A549 treated with CORT108297 at 1 μM for 4 hours (cell line): ENCODE measurements around the gene CLMN. TPM values are rescaled to one million over a fixed set of nuclear protein-coding genes. Genes with fewer than 3 reads are reported as not detected.

Source experiments
- total RNA-seq: library from RNA; stranded (reverse); fragments of 200-300 nt; extraction: Qiagen RNA extraction; gene quantifications from 5 replicates; pipeline ENCODE4 v1.2.3, GENCODE V29; 2022

Gene CLMN, protein sequence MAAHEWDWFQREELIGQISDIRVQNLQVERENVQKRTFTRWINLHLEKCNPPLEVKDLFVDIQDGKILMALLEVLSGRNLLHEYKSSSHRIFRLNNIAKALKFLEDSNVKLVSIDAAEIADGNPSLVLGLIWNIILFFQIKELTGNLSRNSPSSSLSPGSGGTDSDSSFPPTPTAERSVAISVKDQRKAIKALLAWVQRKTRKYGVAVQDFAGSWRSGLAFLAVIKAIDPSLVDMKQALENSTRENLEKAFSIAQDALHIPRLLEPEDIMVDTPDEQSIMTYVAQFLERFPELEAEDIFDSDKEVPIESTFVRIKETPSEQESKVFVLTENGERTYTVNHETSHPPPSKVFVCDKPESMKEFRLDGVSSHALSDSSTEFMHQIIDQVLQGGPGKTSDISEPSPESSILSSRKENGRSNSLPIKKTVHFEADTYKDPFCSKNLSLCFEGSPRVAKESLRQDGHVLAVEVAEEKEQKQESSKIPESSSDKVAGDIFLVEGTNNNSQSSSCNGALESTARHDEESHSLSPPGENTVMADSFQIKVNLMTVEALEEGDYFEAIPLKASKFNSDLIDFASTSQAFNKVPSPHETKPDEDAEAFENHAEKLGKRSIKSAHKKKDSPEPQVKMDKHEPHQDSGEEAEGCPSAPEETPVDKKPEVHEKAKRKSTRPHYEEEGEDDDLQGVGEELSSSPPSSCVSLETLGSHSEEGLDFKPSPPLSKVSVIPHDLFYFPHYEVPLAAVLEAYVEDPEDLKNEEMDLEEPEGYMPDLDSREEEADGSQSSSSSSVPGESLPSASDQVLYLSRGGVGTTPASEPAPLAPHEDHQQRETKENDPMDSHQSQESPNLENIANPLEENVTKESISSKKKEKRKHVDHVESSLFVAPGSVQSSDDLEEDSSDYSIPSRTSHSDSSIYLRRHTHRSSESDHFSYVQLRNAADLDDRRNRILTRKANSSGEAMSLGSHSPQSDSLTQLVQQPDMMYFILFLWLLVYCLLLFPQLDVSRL
- 3.2 to 5.6 TPM (median 5.1 TPM) in 5 replicates for total RNA-seq

DNA sequence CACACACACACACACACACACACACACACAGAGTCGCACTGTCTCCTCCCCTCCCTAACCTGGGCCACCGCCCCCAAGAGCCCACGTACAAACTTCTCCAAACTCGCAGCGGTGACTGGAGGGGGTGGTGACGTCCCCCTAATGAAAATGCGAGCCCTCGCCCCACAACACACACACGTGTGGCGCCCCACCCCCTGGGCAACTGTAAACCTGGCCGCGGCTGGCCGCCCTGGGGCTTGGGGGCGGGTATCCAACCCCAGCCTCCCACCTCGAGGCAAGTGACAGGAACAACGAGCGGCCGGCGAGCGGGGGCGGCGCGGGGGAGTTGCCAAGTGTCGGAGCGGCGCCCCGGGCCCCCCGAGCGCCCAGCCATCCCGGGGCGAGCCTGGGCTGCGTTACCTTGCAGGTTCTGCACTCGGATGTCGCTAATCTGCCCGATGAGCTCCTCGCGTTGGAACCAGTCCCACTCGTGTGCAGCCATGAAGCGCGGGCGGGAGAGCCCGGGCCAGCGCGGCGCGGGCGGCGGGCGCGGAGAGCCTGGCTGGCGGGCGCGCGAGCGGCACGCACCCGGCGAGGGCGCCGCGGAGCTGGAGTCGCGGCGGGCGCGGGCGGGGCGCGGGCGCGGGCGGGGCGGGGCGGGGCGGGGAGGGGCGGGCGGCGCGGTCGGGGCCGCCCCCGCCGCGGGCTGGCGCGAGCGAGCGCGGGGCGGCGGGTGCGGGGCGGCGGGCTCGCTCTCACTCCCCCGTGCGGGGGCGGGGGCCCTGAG lies at the start of gene CLMN:
TSS of gene CLMN (minus strand) at position 597 of the 766 bp plus-strand sequence. CDS start at position 481, 116 bp downstream.

GRCh38 chr14:95157327-95158189 lies 162.2 kb downstream of the CLMN start, which contains the start of gene DICER1:
DICER1 (minus strand) TSS chr14:95157529; CDS start chr14:95133458, 24,071 bp downstream.

Other genes with a start within 250 kb of the CLMN start
- 15.5 to 21.3 TPM (median 19.5 TPM) in 5 replicates for gene DICER1, start 162.4 kb downstream of the CLMN start, total RNA-seq
- 0.14 to 0.50 TPM (median 0.36 TPM) in 5 replicates for gene SYNE3, start 196.7 kb upstream of the CLMN start, total RNA-seq
- gene GLRX5, start 215.1 kb upstream of the CLMN start, total RNA-seq: 49.6 to 78.6 TPM (median 74.6 TPM) in 5 replicates